K562 (cell line): ENCODE data around the gene RBP3. TPM values are rescaled to one million over a fixed set of nuclear protein-coding genes. Genes with fewer than 3 reads are reported as not detected.

Source experiments
- ATAC-seq: fragments of 200-7000 bp; cut with Tn5 transposase; 3 replicates; pipeline ENCODE4 v1.9.1; 2020; ENCODE audit warnings: moderate library complexity
- BruUV-seq: library from RNA; stranded (reverse); fragments of 400-500 nt; replicated peaks from 2 replicates; lab custom pipeline; 2021; lab: Mats Ljungman, UMichigan
- CTCF ChIA-PET: fragments of 300-600 bp; formaldehyde crosslinking; extraction: SDS; loops from one replicate; lab custom pipeline; 2021; ENCODE audit warnings: low intra/inter-chr PET ratio; lab: Yijun Ruan, JAX
- POLR2A ChIA-PET: fragments of 300-600, 350-650 bp; sonication (Branson Sonifier 250); formaldehyde crosslinking; extraction: SDS; loops from one replicate; lab custom pipeline; 2021; ENCODE audit warnings: antibody characterized with exemption, inconsistent platforms; lab: Yijun Ruan, JAX
- DNase-seq, 4 experiments: peaks; one replicate each; pipeline versions ENCODE4 v3.0.0 to v3.0.0-alpha.2; 2011 to 2018; ENCODE audit warnings: low spot score in 3 of 4, mixed read lengths in 3 of 4; ENCODE audit errors: extremely low read depth in 1 of 4
- FAIRE-seq: peaks from 2 replicates; lab custom pipeline; 2011; peaks lifted over from hg19 to GRCh38; lab: Jason Lieb, UNC
- H2AFZ ChIP-seq: 2 replicates; pipeline ENCODE4 v1.6.0; 2011; ENCODE audit warnings: low read depth, low read length, control low read depth, inconsistent platforms
- H3K27ac ChIP-seq: fragments of 200-600 bp; 3 replicates; pipeline ENCODE4 v1.8.0; 2011; ENCODE audit warnings: low read depth, mild to moderate bottlenecking, control low read depth, inconsistent platforms, low read length, moderate library complexity, mixed read lengths; ENCODE audit errors: extremely low read depth
- H3K27me3 ChIP-seq, 2 experiments: fragments of 300-600 bp in 1 of 2; 2 replicates in 1 of 2; 3 replicates in 1 of 2; pipeline versions ENCODE4 v1.6.0 to v1.8.0; 2011; ENCODE audit warnings: inconsistent platforms in 2 of 2, low read length in 2 of 2, mild to moderate bottlenecking in 1 of 2, mixed read lengths in 1 of 2, moderate library complexity in 1 of 2; ENCODE audit not compliant: control insufficient read depth in 2 of 2, insufficient read depth in 2 of 2
- H3K36me3 ChIP-seq: fragments of 300-600 bp; 3 replicates; pipeline ENCODE4 v1.8.0; 2011; ENCODE audit warnings: mild to moderate bottlenecking, low read length, inconsistent platforms; ENCODE audit not compliant: control insufficient read depth, insufficient read depth
- H3K4me1 ChIP-seq, 2 experiments: fragments of 200-600 bp in 1 of 2; replicated peaks in 1 of 2; 2 replicates in 1 of 2; 3 replicates in 1 of 2; pipeline versions ENCODE4 v1.5.1 to v1.8.0; 2011; ENCODE audit warnings: inconsistent platforms in 2 of 2, low read length in 2 of 2, mild to moderate bottlenecking in 1 of 2, mixed read lengths in 1 of 2, moderate library complexity in 1 of 2; ENCODE audit not compliant: control insufficient read depth in 2 of 2, insufficient read depth in 2 of 2
- H3K4me2 ChIP-seq: 2 replicates; pipeline ENCODE4 v1.6.1; 2011; ENCODE audit warnings: low read length, control low read depth, inconsistent platforms, mixed read lengths; ENCODE audit not compliant: insufficient read depth
- H3K4me3 ChIP-seq: fragments of 200-600 bp; sonication (generic), shearing (Covaris generic); 2 replicates; pipeline ENCODE4 v1.5.1; 2016; ENCODE audit warnings: control low read depth, inconsistent platforms
- H3K79me2 ChIP-seq: fragments of 200-600 bp; 3 replicates; pipeline ENCODE4 v1.8.0; 2011; ENCODE audit warnings: low read length, inconsistent platforms; ENCODE audit not compliant: control insufficient read depth, insufficient read depth
- H3K9ac ChIP-seq, 2 experiments: 2 replicates each; pipeline versions ENCODE4 v1.6.0 to v1.6.1; 2011; ENCODE audit warnings: low read depth in 2 of 2, low read length in 2 of 2, control low read depth in 1 of 2, inconsistent platforms in 1 of 2, mild to moderate bottlenecking in 1 of 2, mixed read lengths in 1 of 2; ENCODE audit not compliant: insufficient read depth in 1 of 2
- H3K9me1 ChIP-seq: one replicate; pipeline ENCODE4 v1.6.0; 2011; ENCODE audit warnings: inconsistent platforms, mild to moderate bottlenecking, low read length, moderate library complexity; ENCODE audit not compliant: control insufficient read depth, insufficient read depth
- H3K9me3 ChIP-seq: replicated peaks from 2 replicates; pipeline ENCODE4 v1.5.1; 2011; ENCODE audit warnings: low read depth, low read length, inconsistent platforms; ENCODE audit not compliant: control insufficient read depth, insufficient read depth
- H4K20me1 ChIP-seq: replicated peaks from 2 replicates; pipeline ENCODE4 v1.6.1; 2011; ENCODE audit warnings: low read length, inconsistent platforms, mixed read lengths; ENCODE audit not compliant: control insufficient read depth, insufficient read depth
- BCL6 ChIP-seq: fragments of 250-450 bp; sonication (Bioruptor Pico); IDR thresholded peaks from 2 replicates; pipeline ENCODE4 v1.4.0; 2020
- GABPB1 ChIP-seq: sonication (generic); formaldehyde crosslinking; IDR thresholded peaks from 2 replicates; pipeline ENCODE4 v1.8.0; 2022; ENCODE audit warnings: mild to moderate bottlenecking, missing genetic modification reagents
- NR2C1 ChIP-seq, 2 experiments: fragments of 450-650 bp; IDR thresholded peaks; 2 replicates each; pipeline ENCODE4 v1.6.1; 2017; ENCODE audit warnings: mild to moderate bottlenecking in 2 of 2, antibody characterized with exemption in 1 of 2, inconsistent platforms in 1 of 2, missing compliant biosample characterization in 1 of 2, missing genetic modification characterization in 1 of 2
- STAT6 ChIP-seq: sonication (generic); formaldehyde crosslinking; IDR thresholded peaks from 2 replicates; pipeline ENCODE4 v1.8.1; 2023; ENCODE audit warnings: mild to moderate bottlenecking, missing genetic modification reagents
- TCFL5 ChIP-seq: fragments of 250-450 bp; sonication (Bioruptor Pico); conservative IDR thresholded peaks from 2 replicates; pipeline ENCODE4 v1.6.1; 2021; ENCODE audit warnings: mild to moderate bottlenecking, moderate library complexity, matching md5 sums
- ZFPM2 ChIP-seq: fragments of 250-450 bp; sonication (Bioruptor Pico); IDR thresholded peaks from 2 replicates; pipeline ENCODE4 v1.5.1; 2022; ENCODE audit warnings: mild to moderate bottlenecking
- ZNF445 ChIP-seq: fragments of 250-450 bp; sonication (Bioruptor Pico); IDR thresholded peaks from 2 replicates; pipeline ENCODE4 v1.4.0; 2020; ENCODE audit warnings: low read depth, mild to moderate bottlenecking, moderate library complexity
- ZNF449 ChIP-seq: fragments of 250-450 bp; sonication (Bioruptor Pico); IDR thresholded peaks from 2 replicates; pipeline ENCODE4 v1.8.0; 2022; ENCODE audit warnings: moderate library complexity, mild to moderate bottlenecking, inconsistent platforms
- WGBS: fragments of 100-300 bp; shearing (Covaris generic); methylation state at CpG from one replicate; pipeline ENCODE4 v1.1.6; 2016; ENCODE audit warnings: low coverage, mixed read lengths; ENCODE audit not compliant: insufficient coverage; ENCODE audit errors: missing lambda C conversion rate; 5-methylcytosine and 5-hydroxymethylcytosine counted together
- in situ Hi-C: fragments of 300-500 bp; cut with MboI; formaldehyde crosslinking; loops from 4 replicates; pipeline ENCODE4 v1.15.0; 2018; ENCODE audit warnings: inconsistent platforms, mixed read lengths
- intact Hi-C: fragments of 100-400 bp; cut with micrococcal nuclease; formaldehyde crosslinking; loops from 2 replicates; pipeline ENCODE4 v1.14.2; 2022
- polyA plus RNA-seq, 8 experiments: library from polyadenylated mRNA; depleted of rRNA in 4 of 8; stranded (reverse) in 5 of 8; unstranded in 3 of 8; fragments of >200 nt; fragmentation: Nextera tagmentation in 2 of 8; fragmentation: Illumina TruSeq in 1 of 8; extraction: Ambion mirVana in 2 of 8; extraction: Trizol in 1 of 8; gene quantifications; 2 replicates each; pipeline versions ENCODE4 v1.2.1 to v1.2.3, GENCODE V29; 2011 to 2014; ENCODE audit warnings: inconsistent platforms in 1 of 8, missing spikeins in 1 of 8
- total RNA-seq, 7 experiments: library from RNA; depleted of rRNA in 6 of 7; stranded (reverse); fragments of >200 nt in 6 of 7; fragmentation: Illumina TruSeq in 2 of 7; extraction: Trizol in 2 of 7; gene quantifications; 2 replicates each; pipeline versions ENCODE4 v1.2.1 to v1.2.3, GENCODE V29; 2011 to 2021; ENCODE audit warnings: low replicate concordance in 1 of 7
- TF ChIP-seq, protein P1 (sequence below), 3 experiments: IDR thresholded peaks in 2 of 3; conservative IDR thresholded peaks in 1 of 3; 2 replicates each; pipeline ENCODE4 v1.5.1; 2011 to 2012; ENCODE audit warnings: low read length in 3 of 3, mild to moderate bottlenecking in 3 of 3, control low read depth in 2 of 3, improper control_type of control experiment in 1 of 3, inconsistent platforms in 1 of 3, low read depth in 1 of 3, mixed read lengths in 1 of 3, moderate library complexity in 1 of 3; ENCODE audit not compliant: insufficient read depth in 2 of 3
- TF ChIP-seq, protein P2 (sequence below): fragments of 250-450 bp; sonication (Bioruptor Pico); IDR thresholded peaks from 2 replicates; pipeline ENCODE4 v1.9.0; 2021; ENCODE audit warnings: mild to moderate bottlenecking
- TF ChIP-seq, protein P3 (sequence below): sonication (generic); formaldehyde crosslinking; IDR thresholded peaks from 2 replicates; pipeline ENCODE4 v1.8.0; 2022; ENCODE audit warnings: mild to moderate bottlenecking, missing genetic modification reagents

RBP3 gene
- total and polyA plus RNA-seq, 9 of the 15 experiments (the other 6 are each of a cell fraction or from before 2014, with no cell fraction given), result not detected

DNA sequence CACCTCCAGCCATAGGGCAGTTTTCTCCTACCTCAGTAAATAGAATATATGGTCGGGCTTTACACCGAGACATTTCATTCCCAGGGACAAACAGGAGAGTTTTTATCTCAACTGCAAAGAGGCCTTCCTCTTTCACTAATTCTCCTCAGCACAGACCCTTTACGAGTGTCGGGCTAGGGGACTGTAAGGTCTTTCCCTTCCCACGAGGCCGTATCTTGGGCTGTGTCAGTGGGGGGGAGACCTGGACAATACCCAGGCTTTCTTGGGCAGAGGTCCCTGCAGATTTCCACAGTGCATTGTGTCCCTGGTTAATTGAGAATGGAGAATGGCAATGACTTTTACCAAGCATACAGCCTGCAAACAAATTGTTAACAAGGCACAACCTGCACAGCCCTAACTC lies 49.1 kb downstream of the RBP3 start:
- peaks cover 9 to 28% of the 10 kb centered on the region in 2 experiments; a peak in 3 of 5 replicates for H3K27me3 ChIP-seq
- H3K36me3 ChIP-seq, result no peaks in the 10 kb centered on the region
- no peak overlapping the region for H3K9ac ChIP-seq
- CTCF ChIA-PET, result no interaction called here
- FAIRE-seq, result no peak
- no peaks in the 10 kb centered on the region for H3K9me1 ChIP-seq
- no peak overlapping the region for H3K27ac ChIP-seq
- WGBS, result 2% methylated on average over 6 of the region's 6 CpGs
- ATAC-seq, result no peak
- in situ Hi-C loops, result no loop called here
- POLR2A ChIA-PET, result no interaction called here
- no peak for DNase-seq
- H3K4me1 ChIP-seq, result no peaks in the 10 kb centered on the region
- no peaks in the 10 kb centered on the region for H4K20me1 ChIP-seq
- no peaks in the 10 kb centered on the region for H3K9me3 ChIP-seq
- no peak overlapping the region for H2AFZ ChIP-seq
- no peak overlapping the region for H3K4me3 ChIP-seq
- BruUV-seq, result no TSS peak
- intact Hi-C loops, result loop anchor here (2.0 kb wide), 1 partner anchor 36 kb away; no protein-coding TSS in a partner anchor
- no peaks in the 10 kb centered on the region for H3K79me2 ChIP-seq
- no peak overlapping the region for H3K4me2 ChIP-seq
- TF ChIP-seq NR2C1 (IDR thresholded peaks at IDR 0.05) (no peak), NR2C1 (tag; IDR thresholded peaks at IDR 0.05) (no peak), GABPB1 (no peak), ZNF445 (no peak), ZNF449 (CRISPR knock-in tag) (no peak), BCL6 (CRISPR knock-in tag) (no peak), ZFPM2 (CRISPR knock-in tag) (no peak), STAT6 (CRISPR knock-in tag) (no peak), TCFL5 (CRISPR knock-in tag) (no peak)
- TF ChIP-seq, protein P1, sequence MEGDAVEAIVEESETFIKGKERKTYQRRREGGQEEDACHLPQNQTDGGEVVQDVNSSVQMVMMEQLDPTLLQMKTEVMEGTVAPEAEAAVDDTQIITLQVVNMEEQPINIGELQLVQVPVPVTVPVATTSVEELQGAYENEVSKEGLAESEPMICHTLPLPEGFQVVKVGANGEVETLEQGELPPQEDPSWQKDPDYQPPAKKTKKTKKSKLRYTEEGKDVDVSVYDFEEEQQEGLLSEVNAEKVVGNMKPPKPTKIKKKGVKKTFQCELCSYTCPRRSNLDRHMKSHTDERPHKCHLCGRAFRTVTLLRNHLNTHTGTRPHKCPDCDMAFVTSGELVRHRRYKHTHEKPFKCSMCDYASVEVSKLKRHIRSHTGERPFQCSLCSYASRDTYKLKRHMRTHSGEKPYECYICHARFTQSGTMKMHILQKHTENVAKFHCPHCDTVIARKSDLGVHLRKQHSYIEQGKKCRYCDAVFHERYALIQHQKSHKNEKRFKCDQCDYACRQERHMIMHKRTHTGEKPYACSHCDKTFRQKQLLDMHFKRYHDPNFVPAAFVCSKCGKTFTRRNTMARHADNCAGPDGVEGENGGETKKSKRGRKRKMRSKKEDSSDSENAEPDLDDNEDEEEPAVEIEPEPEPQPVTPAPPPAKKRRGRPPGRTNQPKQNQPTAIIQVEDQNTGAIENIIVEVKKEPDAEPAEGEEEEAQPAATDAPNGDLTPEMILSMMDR (IDR thresholded peaks at IDR 0.05 in 2 of 3, conservative IDR thresholded peaks at IDR 0.05 in 1 of 3; ENCODE audit: insufficient read depth in 2 of 3, low read depth in 1 of 3, low read length in 3 of 3), result no peak
- TF ChIP-seq, protein P2, sequence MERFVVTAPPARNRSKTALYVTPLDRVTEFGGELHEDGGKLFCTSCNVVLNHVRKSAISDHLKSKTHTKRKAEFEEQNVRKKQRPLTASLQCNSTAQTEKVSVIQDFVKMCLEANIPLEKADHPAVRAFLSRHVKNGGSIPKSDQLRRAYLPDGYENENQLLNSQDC (CRISPR knock-in tag), result no peak
- TF ChIP-seq, protein P3, sequence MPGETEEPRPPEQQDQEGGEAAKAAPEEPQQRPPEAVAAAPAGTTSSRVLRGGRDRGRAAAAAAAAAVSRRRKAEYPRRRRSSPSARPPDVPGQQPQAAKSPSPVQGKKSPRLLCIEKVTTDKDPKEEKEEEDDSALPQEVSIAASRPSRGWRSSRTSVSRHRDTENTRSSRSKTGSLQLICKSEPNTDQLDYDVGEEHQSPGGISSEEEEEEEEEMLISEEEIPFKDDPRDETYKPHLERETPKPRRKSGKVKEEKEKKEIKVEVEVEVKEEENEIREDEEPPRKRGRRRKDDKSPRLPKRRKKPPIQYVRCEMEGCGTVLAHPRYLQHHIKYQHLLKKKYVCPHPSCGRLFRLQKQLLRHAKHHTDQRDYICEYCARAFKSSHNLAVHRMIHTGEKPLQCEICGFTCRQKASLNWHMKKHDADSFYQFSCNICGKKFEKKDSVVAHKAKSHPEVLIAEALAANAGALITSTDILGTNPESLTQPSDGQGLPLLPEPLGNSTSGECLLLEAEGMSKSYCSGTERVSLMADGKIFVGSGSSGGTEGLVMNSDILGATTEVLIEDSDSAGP (CRISPR knock-in tag), result no peak
